NOMO-1 (cell line): ENCODE measurements around the gene CHSY1.

Experiments used
- DNase-seq, 2 experiments: peaks; one replicate each; lab custom pipeline; 2025; ENCODE audit not compliant: unreplicated experiment in 2 of 2; lab: John Stamatoyannopoulos, UW

Gene CHSY1

GRCh38 chr15:101213147-101213546 lies 38.7 kb downstream of the CHSY1 start:
- DNase-seq: peak in 1 of 2 experiments; percentile 24

GRCh38 chr15:101211897-101212296 lies 40.0 kb downstream of the CHSY1 start:
- no peak for DNase-seq

- peak in 1 of 2 experiments; percentile 61 for DNase-seq
These were observed 41.4 kb downstream of the CHSY1 start for GRCh38 chr15:101210466-101210865.

GRCh38 chr15:101210058-101210457 lies 41.8 kb downstream of the CHSY1 start:
- DNase-seq: no peak

- no peak for DNase-seq
These were observed 42.5 kb downstream of the CHSY1 start for GRCh38 chr15:101209285-101209845.

GRCh38 chr15:101207867-101208288 lies 44.0 kb downstream of the CHSY1 start:
- peak; percentile 51 to 90 for DNase-seq

GRCh38 chr15:101206176-101206591 lies 45.7 kb downstream of the CHSY1 start:
- DNase-seq: no peak

- DNase-seq: peak in 1 of 2 experiments; percentile 9
These were observed 46.9 kb downstream of the CHSY1 start for GRCh38 chr15:101204739-101205535.

GRCh38 chr15:101203607-101204189 lies 48.1 kb downstream of the CHSY1 start:
- peak in 1 of 2 experiments; percentile 53 for DNase-seq

- DNase-seq: no peak
These were observed 48.7 kb downstream of the CHSY1 start for GRCh38 chr15:101203029-101203573.

- DNase-seq: peak; percentile 54 to 80
These were observed 50.3 kb downstream of the CHSY1 start for GRCh38 chr15:101201411-101202174.

- DNase-seq: no peak
These were observed 51.7 kb downstream of the CHSY1 start for GRCh38 chr15:101200181-101200580.

- DNase-seq: no peak
These were observed 53.0 kb downstream of the CHSY1 start for GRCh38 chr15:101198800-101199199.

GRCh38 chr15:101198031-101198575 lies 53.7 kb downstream of the CHSY1 start:
- no peak for DNase-seq

- DNase-seq: no peak
These were observed 57.2 kb downstream of the CHSY1 start for GRCh38 chr15:101194546-101195125.

- peak in 1 of 2 experiments; percentile 45 for DNase-seq
These were observed 57.9 kb downstream of the CHSY1 start for GRCh38 chr15:101193806-101194545.

- no peak for DNase-seq
These were observed 58.7 kb downstream of the CHSY1 start for GRCh38 chr15:101193120-101193644.

- no peak for DNase-seq
These were observed 59.8 kb downstream of the CHSY1 start for GRCh38 chr15:101192081-101192480.

- no peak for DNase-seq
These were observed 60.6 kb downstream of the CHSY1 start for GRCh38 chr15:101191242-101191641.
